Pancreas (tissue), 10 donors: ENCODE measurements around the gene HSD11B1L. TPM values are rescaled to one million over a fixed set of nuclear protein-coding genes. Genes with fewer than 3 reads are reported as not detected.
A peak's percentile ranks its signal among the peaks of the same experiment; 100 is the strongest.

Experiments
- ATAC-seq, 4 donors: fragments of 200-7000 bp; cut with Tn5 transposase; one replicate each; pipeline versions ENCODE4 v1.8.0 to v1.9.1; 2020; ENCODE audit warnings: mild to moderate bottlenecking in 4 of 4, moderate library complexity in 4 of 4
- DNase-seq, 6 donors: peaks; one replicate each; pipeline ENCODE4 v3.0.0-alpha.2; 2020
- FAIRE-seq: peaks from 2 replicates; lab custom pipeline; 2012; peaks lifted over from hg19 to GRCh38; lab: Jason Lieb, UNC
- H3K27ac ChIP-seq, 4 donors: fragments of 200-600 bp; sonication (generic); 1 replicate in 3 of 4; 2 replicates in 1 of 4; pipeline versions ENCODE4 v1.5.0 to v1.8.0; 2020
- H3K27me3 ChIP-seq, 4 donors: fragments of 200-600 bp; one replicate each; pipeline ENCODE4 v1.8.0; 2021
- H3K36me3 ChIP-seq, 3 donors: fragments of 200-600 bp; sonication (generic) in 1 of 3; one replicate each; pipeline versions ENCODE4 v1.5.0 to v1.8.0; 2020 to 2021
- H3K4me1 ChIP-seq, 3 donors: fragments of 200-600 bp; one replicate each; pipeline ENCODE4 v1.8.0; 2021
- H3K4me3 ChIP-seq, 4 donors: fragments of 200-600 bp; sonication (generic) in 2 of 4; one replicate each; pipeline versions ENCODE4 v1.5.0 to v1.8.0; 2020 to 2021
- H3K9me3 ChIP-seq, 4 donors: fragments of 200-600 bp; one replicate each; pipeline ENCODE4 v1.8.0; 2021
- WGBS, 2 donors: extraction: QIAGEN DNeasy Blood & Tissue Kit; methylation state at CpG; one replicate each; pipeline ENCODE4 v1.1.7; 2013; 5-methylcytosine and 5-hydroxymethylcytosine counted together
- intact Hi-C, 3 donors: fragments of 100-400 bp; cut with DNase I; formaldehyde crosslinking; loops; one replicate each; pipeline versions ENCODE4 v1.11.1 to v1.14.2; 2022
- polyA plus RNA-seq, 2 donors: library from polyadenylated mRNA; stranded (reverse); fragments of 200-250 nt; gene quantifications; one replicate each; pipeline ENCODE4 v1.2.3, GENCODE V29; 2013
- total RNA-seq, 6 donors: library from RNA; stranded (reverse); fragmentation: NEBNext Ultra II Directional in 4 of 6; extraction: Animal tissue kit (Norgen Biotek cat#: 25700) in 4 of 6; gene quantifications; one replicate each; pipeline versions ENCODE4 v1.2.1 to v1.2.4, GENCODE V29; 2021 to 2023
- TF ChIP-seq, protein P1 (sequence below), 4 donors: fragments of 200-600 bp; sonication (generic) in 3 of 4; IDR thresholded peaks; one replicate each; pipeline versions ENCODE4 v1.5.0 to v1.8.0; 2021; ENCODE audit warnings: antibody characterized with exemption in 4 of 4
- donor health status: healthy with polysubstance abuse.
- donor health status: DM: no; HTN: no; CAD: no; lungs with moderate emphysema.
- donor health status: DM: no; HTN: no; CAD: no.
- donor health status: control.
- donor health status: control.
- donor health status: Bipolar disorder and iron deficiency.
- donor health status: DM: yes; HTN: yes; CAD: no.
- donor health status: DM: no; HTN: no; CAD: no.
- donor health status: DM: no; HTN: no; CAD: no.
- donor health status: DM: yes; HTN: yes; CAD: no.

HSD11B1L gene
- total and polyA plus RNA-seq, 8 donors: 2.1 to 16.9 (median 3.9) TPM

DNA sequence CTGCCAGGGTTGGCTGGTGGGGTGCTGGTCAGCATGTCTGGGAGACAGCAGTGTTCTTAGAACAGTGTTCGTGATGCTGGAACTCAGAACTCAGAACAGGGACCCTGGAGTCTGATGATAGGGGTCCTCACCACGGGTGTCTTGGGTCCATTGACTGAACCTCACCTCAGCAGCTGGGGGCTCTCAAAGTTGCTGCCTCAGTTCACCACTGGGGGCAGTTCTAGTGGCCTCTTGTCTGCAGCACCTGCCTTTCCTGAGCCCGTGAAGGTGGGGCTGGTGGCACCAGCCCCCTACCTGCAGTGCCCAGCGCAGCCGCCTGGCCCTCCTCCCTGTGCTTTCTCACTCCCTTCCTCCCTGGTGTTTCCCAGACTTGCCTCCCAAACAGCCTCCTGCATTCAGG, 29.5 kb upstream of the HSD11B1L start:
- DNase-seq: peak in 1 of 6 donors; percentile 32
- peaks cover 5 to 90% (median 66%) of the 10 kb centered on the region in 3 donors for H3K36me3 ChIP-seq
- intact Hi-C loops: no loop called here

DNA sequence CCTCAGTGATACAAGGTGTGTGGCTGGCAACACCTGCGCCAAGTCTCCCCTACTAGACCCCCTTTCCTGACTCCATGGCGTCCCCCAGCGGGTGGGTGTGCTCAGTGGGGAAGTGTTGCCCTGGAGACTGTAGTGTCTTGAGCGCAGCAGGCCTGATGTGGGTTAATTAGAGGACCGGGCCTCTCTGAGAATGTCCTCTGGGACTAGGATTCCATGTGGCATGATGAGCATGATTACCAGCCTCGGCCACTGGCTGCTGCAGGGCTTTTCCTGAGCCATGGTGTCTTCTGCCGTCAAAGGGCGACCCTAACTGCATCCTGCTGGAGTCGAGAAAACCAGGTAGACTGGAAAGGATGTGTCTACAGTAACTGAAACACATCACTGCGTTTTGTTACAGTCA, 28.6 kb upstream of the HSD11B1L start:
- ATAC-seq (no peak), FAIRE-seq (no peak)
- peaks cover 5 to 90% (median 63%) of the 10 kb centered on the region in 3 donors for H3K36me3 ChIP-seq

More for the DNA sequence above, 29.5 kb upstream of the HSD11B1L start:
- WGBS, 2 donors: 92 to 94% methylated on average over 5 of the region's 5 CpGs
- Histone ChIP-seq H3K4me3 (no peak overlapping the region), H3K27ac (no peak overlapping the region), H3K27me3 (no peaks in the 10 kb centered on the region), H3K9me3 (no peaks in the 10 kb centered on the region), H3K4me1 (no peaks in the 10 kb centered on the region)
- ATAC-seq: no peak
- TF ChIP-seq, protein P1, sequence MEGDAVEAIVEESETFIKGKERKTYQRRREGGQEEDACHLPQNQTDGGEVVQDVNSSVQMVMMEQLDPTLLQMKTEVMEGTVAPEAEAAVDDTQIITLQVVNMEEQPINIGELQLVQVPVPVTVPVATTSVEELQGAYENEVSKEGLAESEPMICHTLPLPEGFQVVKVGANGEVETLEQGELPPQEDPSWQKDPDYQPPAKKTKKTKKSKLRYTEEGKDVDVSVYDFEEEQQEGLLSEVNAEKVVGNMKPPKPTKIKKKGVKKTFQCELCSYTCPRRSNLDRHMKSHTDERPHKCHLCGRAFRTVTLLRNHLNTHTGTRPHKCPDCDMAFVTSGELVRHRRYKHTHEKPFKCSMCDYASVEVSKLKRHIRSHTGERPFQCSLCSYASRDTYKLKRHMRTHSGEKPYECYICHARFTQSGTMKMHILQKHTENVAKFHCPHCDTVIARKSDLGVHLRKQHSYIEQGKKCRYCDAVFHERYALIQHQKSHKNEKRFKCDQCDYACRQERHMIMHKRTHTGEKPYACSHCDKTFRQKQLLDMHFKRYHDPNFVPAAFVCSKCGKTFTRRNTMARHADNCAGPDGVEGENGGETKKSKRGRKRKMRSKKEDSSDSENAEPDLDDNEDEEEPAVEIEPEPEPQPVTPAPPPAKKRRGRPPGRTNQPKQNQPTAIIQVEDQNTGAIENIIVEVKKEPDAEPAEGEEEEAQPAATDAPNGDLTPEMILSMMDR (IDR thresholded peaks at IDR 0.05): no peak
- FAIRE-seq: no peak

DNA sequence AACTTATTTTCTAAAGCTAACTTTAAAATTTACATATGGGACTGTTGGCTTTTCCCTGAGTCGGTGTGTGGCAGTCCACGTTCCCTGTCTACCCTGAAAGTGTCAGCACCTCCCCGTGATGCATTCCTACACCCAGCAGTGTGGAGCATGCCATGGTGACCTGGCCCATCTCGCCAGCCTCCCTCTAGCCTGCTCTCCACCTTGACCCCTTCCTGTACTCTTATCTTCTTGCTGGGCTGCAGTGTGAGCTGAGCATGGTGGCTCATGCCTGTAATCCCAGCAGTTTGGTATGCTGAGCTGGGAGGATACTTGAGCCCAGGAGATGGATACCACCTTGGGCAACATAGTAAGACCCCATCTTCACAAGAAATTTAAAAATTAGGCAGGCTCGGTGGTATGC, 25.9 kb upstream of the HSD11B1L start:
- no peak for FAIRE-seq
- TF ChIP-seq, protein P1 (IDR thresholded peaks at IDR 0.05): no peak
- Histone ChIP-seq H3K27ac (no peak overlapping the region), H3K9me3 (no peaks in the 10 kb centered on the region), H3K4me3 (no peak overlapping the region), H3K36me3 (peaks cover 12 to 95% (median 78%) of the 10 kb centered on the region in 3 donors), H3K27me3 (no peaks in the 10 kb centered on the region), H3K4me1 (no peaks in the 10 kb centered on the region)
- 90% methylated on average over 5 of the region's 5 CpGs for WGBS, 2 donors
- no peak for ATAC-seq
- DNase-seq: peak in 1 of 6 donors; percentile 15
- intact Hi-C loops: no loop called here

More for the DNA sequence above, 28.6 kb upstream of the HSD11B1L start:
- H3K27me3 ChIP-seq: no peaks in the 10 kb centered on the region
- 91 to 96% methylated on average over 10 of the region's 10 CpGs for WGBS, 2 donors
- no peak overlapping the region for H3K4me3 ChIP-seq
- TF ChIP-seq, protein P1 (IDR thresholded peaks at IDR 0.05): no peak
- no peak overlapping the region for H3K27ac ChIP-seq
- no peaks in the 10 kb centered on the region for H3K4me1 ChIP-seq
- H3K9me3 ChIP-seq: no peaks in the 10 kb centered on the region
- intact Hi-C loops: no loop called here
- DNase-seq: peak in 1 of 6 donors; percentile 18

DNA sequence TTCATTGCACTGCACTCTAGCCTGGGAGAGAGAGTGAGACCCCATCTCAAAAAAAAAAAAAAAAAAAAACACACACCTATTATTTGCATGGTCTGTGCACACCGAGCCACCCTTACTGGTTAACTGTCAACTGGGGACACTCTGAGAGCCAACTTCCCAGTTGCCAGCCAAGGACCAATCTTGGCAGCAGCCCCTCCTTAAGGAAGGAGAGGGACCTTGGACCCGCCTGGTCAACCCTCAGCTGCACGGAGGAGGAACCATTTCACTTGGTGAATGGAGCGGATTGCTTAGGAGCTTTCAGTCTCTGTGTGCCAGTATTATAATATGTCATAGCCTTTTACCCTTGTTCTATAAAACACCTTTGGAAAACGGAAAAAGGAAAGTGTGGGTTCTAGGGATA, 25.4 kb upstream of the HSD11B1L start:
- WGBS, 2 donors: 65 to 74% methylated on average over 5 of the region's 5 CpGs
- DNase-seq (peak in 1 of 6 donors; percentile 9), FAIRE-seq (no peak), ATAC-seq (peak in 2 of 4 donors; percentile 19 to 36)
- Histone ChIP-seq H3K27ac (no peak overlapping the region), H3K4me1 (no peaks in the 10 kb centered on the region), H3K9me3 (no peaks in the 10 kb centered on the region), H3K36me3 (peaks cover 12 to 95% (median 77%) of the 10 kb centered on the region in 3 donors), H3K4me3 (no peak overlapping the region), H3K27me3 (no peaks in the 10 kb centered on the region)
- TF ChIP-seq, protein P1 (IDR thresholded peaks at IDR 0.05): no peak
- intact Hi-C loops: no loop called here

DNA sequence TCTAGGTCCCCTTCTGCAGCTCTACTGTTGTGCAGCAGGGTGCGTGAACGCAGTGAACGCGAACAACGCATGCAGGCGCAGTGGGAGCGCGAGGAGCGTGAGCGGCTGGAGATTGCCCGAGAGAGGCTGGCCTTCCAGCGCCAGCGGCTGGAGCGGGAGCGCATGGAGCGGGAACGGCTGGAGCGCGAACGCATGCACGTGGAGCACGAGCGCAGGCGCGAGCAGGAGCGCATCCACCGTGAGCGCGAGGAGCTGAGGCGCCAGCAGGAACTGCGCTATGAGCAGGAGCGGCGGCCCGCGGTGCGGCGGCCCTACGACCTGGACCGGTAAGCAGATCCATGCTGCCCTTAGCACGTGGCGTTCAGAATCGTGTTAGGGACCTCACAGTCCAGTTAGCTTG, 19.3 kb upstream of the HSD11B1L start:
- TF ChIP-seq, protein P1 (IDR thresholded peaks at IDR 0.05): no peak
- peak in 2 of 6 donors; percentile 40 to 54 for DNase-seq
- Histone ChIP-seq H3K27ac (no peak overlapping the region), H3K27me3 (no peaks in the 10 kb centered on the region), H3K9me3 (no peaks in the 10 kb centered on the region), H3K4me1 (no peaks in the 10 kb centered on the region), H3K4me3 (no peak overlapping the region), H3K36me3 (peaks cover 16 to 91% (median 68%) of the 10 kb centered on the region in 3 donors)
- 98 to 99% methylated on average over 42 of the region's 42 CpGs for WGBS, 2 donors
- intact Hi-C loops: no loop called here
- no peak for ATAC-seq
- no peak for FAIRE-seq
